GM18505 (cell line): ENCODE results near the gene RBL1.
"Not testable (repeated sequence)": the region's sequence is repeated elsewhere in the genome, so short reads cannot be mapped to it uniquely, and the experiment has no call there.

ENCODE experiments used
- ATAC-seq: cut with Tn5 transposase; IDR thresholded peaks from one replicate; pipeline ENCODE4 v1.9.1; 2021; ENCODE audit not compliant: unreplicated experiment
- POLR2A ChIP-seq: IDR thresholded peaks from 4 replicates; pipeline ENCODE4 v1.6.1; 2011; ENCODE audit warnings: borderline replicate concordance; ENCODE audit not compliant: insufficient read depth, insufficient read length; ENCODE audit errors: extremely low read depth

RBL1 gene

GRCh38 chr20:36997121-36997520, 98.7 kb downstream of the RBL1 start:
- TF ChIP-seq POLR2A: no peak
- ATAC-seq: no peak

GRCh38 chr20:36994221-36994620, 101.6 kb downstream of the RBL1 start:
- ATAC-seq: not testable (repeated sequence)

GRCh38 chr20:36992802-36993334, 102.9 kb downstream of the RBL1 start:
- ATAC-seq: no peak
- TF ChIP-seq POLR2A: no peak

- ATAC-seq: no peak
- no peak for TF ChIP-seq POLR2A
Observed at GRCh38 chr20:36991703-36992102, 104.1 kb downstream of the RBL1 start.

- TF ChIP-seq POLR2A: no peak
- ATAC-seq: no peak
Observed at GRCh38 chr20:36989797-36990196, 106.0 kb downstream of the RBL1 start.

DNA sequence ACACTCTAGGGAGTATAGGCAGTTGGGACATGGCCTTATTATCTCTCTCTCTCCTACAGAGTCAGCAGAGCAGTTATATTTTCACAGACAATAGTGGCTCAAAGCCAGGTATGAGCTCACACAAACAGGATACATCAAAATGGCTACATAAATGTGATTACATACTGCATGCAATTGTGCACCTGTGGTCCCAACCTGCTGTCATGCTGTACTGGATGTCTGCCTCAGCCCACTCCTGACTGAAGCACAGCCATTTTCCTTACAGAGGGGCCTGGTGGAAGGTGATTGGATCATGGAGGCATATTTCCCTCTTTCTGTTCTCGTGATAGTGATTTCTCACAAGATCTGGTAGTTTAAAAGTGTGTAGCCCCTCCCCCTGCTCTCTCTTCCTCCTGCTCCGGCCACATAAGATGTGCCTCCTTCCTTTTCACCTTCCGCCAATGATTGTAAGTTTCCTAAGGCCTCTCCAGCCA, 107.3 kb downstream of the RBL1 start:
- TF ChIP-seq POLR2A: no peak
- no peak for ATAC-seq

- ATAC-seq: no peak
- TF ChIP-seq POLR2A: no peak
Observed at GRCh38 chr20:36984257-36984638, 111.5 kb downstream of the RBL1 start.

- TF ChIP-seq POLR2A: no peak
- no peak for ATAC-seq
Observed at GRCh38 chr20:36975099-36975818, 120.5 kb downstream of the RBL1 start.

DNA sequence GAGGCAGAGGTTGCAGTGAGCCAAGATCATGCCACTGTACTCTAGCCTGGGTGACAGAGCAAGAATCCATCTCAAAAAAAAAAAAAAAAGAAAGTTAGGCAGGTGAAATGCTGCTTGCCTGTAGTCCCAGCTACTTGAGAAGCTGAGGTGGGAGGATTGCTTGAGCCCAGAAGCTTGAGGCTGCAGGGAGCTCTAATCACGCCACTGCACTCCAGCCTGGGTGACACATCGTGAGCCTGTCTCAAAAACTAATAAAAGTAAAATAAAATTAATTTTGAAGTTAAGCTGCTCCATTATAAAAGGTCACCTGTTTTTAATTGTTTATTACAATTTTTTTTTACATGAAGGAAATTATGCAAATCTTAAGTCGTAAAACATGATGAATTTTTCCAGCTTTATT, 121.1 kb downstream of the RBL1 start:
- no peak for ATAC-seq
- no peak for TF ChIP-seq POLR2A

- no peak for ATAC-seq
- TF ChIP-seq POLR2A: no peak
Observed at GRCh38 chr20:36971103-36971502, 124.7 kb downstream of the RBL1 start.

DNA sequence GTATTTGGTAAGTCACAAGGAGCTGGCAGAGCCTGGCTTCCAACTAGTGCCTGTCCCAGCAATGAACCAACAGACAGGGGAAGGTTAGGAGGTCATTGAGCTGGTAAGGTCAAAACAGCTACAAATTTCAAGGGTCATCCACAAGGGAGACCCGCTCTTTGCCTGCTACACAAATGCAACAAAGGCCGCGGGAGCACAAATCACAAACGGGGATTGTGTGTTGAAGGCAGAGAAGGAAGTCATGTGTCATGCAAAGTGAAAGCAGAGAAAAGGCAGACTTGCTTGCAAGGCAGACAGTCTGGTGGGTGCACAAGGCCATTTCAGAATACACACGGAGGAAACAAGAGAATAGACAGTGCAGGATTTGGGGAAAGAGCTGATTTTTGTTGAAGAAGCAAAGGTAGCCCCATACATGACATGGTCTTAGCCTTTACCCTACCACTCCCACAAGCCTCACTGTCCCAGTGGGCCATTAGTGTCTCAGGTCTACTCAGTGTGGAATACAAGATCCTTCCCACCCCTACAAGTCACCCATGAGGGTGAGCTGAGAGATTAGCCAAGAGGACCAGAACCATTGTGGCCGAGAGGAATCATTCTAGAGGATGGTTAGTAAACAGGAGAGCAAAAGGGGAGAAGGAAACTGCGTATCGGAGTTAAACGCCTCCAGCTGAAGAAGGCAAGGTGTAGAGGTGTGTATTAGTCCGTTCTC, 126.2 kb downstream of the RBL1 start:
- ATAC-seq: no peak
- TF ChIP-seq POLR2A: no peak

DNA sequence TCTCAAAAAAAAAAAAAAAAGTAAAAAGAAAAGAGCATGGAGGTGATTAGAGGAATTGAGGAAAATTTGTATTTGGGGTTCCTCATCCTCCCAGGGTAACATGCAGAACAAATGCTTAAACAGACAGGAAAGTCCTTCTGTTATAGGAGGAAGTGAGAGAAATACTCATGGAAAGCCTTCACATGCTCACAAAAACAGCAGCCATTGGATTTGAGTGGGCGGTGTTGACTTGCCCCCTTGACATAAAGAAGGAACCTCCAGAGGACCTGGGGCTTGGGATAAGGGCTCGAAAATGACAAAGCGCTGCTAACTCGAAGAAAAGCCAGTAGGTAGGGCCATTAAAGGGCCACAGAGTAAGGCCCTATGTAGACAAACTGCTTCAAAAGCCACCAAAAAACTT, 126.7 kb downstream of the RBL1 start:
- no peak for TF ChIP-seq POLR2A
- ATAC-seq: no peak

DNA sequence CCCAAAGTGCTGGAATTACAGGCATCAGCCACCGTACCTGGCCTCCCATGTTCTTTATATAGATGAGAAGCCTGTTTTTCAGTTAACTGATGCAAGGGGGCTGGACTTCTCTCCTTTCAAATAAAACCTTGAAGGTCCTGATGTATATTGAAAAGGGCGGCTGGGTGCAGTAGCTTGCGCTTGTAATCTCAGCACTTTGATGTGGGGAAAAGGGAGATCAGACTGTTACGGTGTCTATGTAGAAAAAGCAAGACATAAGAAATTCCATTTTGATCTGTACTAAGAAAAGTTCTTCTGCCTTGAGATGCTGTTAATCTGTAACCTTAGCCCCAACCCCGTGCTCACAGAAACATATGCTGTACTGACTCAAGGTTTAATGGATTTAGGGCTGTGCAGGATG, 128.2 kb downstream of the RBL1 start:
- TF ChIP-seq POLR2A: no peak
- no peak for ATAC-seq

- ATAC-seq: not testable (repeated sequence)
Observed at GRCh38 chr20:36966965-36967364, 128.8 kb downstream of the RBL1 start.

- ATAC-seq: not testable (repeated sequence)
Observed at GRCh38 chr20:36962354-36962941, 133.3 kb downstream of the RBL1 start.
